Esophagus mucosa (tissue), 1 donor: ENCODE measurements around the gene SLC22A5. TPM values are rescaled to one million over a fixed set of nuclear protein-coding genes. Genes with fewer than 3 reads are reported as not detected.

Experiments used
- ATAC-seq: fragments of 200-7000 bp; cut with Tn5 transposase; one replicate; pipeline ENCODE4 v1.9.1; 2020
- total RNA-seq: library from RNA; stranded (reverse); gene quantifications from one replicate; pipeline ENCODE4 v1.2.4, GENCODE V29; 2023
- donor health status: DM: yes; HTN: yes; CAD: no.

Gene SLC22A5
- total RNA-seq: 2.7 TPM

DNA sequence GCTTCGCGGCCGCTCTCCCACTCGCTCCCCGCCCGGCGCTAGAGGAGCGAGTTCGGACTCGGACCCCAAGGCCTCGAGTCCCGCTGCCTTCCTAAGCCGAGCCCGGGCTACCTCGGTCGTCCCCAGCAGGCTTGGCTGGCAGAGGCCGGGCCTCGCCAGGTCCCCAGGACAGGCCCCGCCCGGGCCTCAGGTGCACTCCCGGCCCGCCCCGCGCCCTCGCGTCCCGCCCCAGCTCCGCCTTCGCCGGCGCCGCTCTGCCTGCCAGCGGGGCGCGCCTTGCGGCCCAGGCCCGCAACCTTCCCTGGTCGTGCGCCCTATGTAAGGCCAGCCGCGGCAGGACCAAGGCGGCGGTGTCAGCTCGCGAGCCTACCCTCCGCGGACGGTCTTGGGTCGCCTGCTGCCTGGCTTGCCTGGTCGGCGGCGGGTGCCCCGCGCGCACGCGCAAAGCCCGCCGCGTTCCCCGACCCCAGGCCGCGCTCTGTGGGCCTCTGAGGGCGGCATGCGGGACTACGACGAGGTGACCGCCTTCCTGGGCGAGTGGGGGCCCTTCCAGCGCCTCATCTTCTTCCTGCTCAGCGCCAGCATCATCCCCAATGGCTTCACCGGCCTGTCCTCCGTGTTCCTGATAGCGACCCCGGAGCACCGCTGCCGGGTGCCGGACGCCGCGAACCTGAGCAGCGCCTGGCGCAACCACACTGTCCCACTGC is at the start of gene SLC22A5:
TSS of gene SLC22A5 (plus strand) at position 237 of the 707 bp plus-strand sequence. CDS start at position 500, 263 bp downstream.
- ATAC-seq: peak; percentile 94

DNA sequence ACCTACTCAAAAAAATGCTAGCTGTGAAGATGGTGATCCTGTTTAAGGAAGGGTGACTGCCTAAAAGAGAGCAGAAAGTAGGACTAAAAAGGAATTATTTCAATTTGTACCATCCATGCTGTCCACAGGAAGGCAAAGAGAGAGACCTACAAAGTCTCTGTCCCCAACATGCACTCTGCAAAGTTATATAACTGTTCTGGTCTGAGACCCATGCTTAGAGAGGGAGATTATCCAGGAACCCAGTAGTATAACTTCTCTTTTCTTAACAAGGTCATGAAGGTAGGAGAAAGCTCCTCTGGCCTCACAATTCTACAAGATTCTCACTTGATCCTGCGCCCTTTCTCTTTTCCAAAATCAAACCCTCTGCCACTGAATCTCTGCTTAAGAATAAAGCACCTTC is 49.5 kb upstream of the SLC22A5 start:
- ATAC-seq: no peak

- ATAC-seq: no peak
Measured at GRCh38 chr5:132321109-132321721, 48.3 kb upstream of the SLC22A5 start.

DNA sequence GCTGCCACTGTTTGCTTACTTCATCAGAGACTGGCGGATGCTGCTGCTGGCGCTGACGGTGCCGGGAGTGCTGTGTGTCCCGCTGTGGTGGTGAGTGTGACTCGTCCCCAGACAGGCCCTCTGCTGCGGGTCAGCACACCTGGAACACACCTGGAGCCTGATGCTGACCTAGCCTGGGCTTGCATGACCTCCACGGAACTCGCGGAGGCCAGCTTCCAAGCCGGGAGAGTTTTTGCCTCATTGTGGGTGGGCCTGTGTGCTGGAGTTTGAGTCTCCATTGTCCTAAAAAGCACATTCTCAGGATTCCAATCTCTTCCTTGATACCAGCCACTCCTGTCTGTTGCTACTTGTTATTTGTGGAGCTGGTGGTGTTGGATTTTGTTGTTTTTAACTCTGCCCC is 47.2 kb upstream of the SLC22A5 start:
- no peak for ATAC-seq

- no peak for ATAC-seq
Measured at GRCh38 chr5:132323202-132323601, 46.3 kb upstream of the SLC22A5 start.

GRCh38 chr5:132325691-132326090 is 43.8 kb upstream of the SLC22A5 start:
- ATAC-seq: no peak

- ATAC-seq: no peak
Measured at GRCh38 chr5:132327252-132327955, 42.1 kb upstream of the SLC22A5 start.

DNA sequence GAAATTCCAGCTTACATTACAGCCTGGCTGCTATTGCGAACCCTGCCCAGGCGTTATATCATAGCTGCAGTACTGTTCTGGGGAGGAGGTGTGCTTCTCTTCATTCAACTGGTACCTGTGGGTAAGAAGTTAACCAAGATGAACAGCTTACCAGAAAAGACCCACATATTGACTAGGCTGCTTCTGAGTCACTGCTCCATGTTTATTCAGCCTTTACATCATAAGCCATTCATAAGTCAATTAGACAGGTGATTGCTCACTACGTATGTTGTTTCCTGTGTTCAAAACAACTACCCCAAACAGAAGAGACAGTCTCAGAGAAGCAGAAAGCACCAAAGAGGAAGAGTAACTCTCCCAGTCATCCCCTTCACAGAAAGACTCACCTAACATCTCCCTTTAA is 34.7 kb upstream of the SLC22A5 start:
- ATAC-seq: peak; percentile 62

GRCh38 chr5:132335402-132335801 is 34.1 kb upstream of the SLC22A5 start:
- ATAC-seq: no peak

DNA sequence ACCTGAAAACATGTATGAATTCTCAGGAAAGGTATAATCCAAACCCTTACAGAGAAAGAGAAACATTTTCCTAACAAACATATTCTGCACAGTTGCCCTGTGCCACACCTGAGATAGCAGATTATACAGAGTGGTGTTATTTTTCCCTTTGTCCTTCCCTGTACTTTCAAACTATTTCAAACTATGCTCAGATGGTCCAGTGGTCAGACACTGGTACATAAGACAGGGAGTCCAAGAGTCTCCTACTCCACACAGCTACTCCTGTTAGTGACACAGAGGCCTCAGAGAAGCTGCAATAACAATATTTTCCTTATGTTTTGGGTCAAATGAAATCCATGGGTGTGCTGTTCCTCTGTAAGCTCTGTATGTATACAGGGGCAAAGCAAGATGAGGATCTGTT is 30.0 kb upstream of the SLC22A5 start:
- no peak for ATAC-seq

DNA sequence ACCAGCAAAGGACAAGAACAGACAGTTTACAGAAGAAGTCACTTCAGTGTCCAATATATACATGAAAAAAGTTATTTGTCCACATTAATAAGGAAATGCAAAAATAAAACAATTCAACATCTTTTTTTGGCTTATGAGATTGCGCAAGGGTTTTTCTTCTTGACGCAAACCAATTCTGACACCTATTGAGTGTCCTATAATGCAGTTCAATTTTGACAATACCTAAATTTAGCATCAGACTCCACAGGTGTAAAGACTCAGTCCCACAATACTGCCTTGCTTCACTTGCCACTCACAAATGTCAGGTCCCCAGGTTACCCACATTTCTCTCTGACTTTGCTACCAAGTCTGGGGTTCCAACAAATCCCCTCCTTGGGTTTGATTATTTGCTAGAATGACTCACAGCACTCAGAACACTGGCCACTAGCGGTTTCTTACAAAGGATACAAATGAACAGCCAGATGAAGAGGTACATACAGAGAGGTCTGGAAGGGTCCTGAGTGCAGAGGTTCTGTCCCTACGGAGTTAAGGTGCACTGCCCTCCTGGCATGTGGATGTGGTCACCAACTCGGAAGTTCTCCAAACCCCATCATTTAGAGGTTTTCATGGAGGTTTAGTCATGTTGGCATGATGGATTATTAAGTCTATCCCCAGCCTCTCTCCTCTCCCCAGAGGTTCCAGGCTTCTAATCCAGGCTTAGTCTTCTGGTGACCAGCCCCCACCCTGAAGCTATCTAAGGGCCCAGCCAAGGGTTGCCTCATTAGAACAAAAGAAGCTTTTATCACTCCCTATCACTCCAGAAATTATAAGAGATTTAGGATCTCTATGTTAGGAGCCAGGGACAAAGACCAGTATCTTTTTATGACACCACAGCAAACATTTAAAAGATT is 27.0 kb upstream of the SLC22A5 start:
- ATAC-seq: no peak

GRCh38 chr5:132344775-132345514 is 24.6 kb upstream of the SLC22A5 start:
- ATAC-seq: peak; percentile 29

DNA sequence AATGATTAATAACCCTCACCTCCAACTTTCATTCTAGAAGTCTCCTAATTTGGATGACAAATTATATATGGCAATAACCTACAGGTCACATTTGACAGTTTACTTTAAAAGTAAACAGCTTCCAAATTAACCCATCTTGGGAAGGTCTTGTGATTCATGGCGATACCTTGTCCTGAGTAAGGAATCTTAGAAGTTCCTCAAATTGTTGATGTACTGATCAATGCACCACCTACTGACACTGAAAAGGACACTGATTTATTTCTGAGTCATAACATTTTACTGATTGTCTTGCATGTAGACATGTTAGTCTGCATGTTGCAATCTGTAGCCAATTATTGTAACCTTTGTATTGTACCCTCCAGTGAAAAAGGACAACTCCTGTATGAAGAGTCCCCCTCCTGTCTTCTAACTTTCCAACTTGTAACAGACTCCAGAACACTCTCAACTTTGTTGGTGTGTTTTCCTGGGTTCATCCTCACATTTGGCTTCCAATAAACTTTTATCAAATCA is 16.0 kb upstream of the SLC22A5 start:
- ATAC-seq: no peak

- ATAC-seq: no peak
Measured at GRCh38 chr5:132354381-132355139, 14.9 kb upstream of the SLC22A5 start.

- no peak for ATAC-seq
Measured at GRCh38 chr5:132355140-132355765, 14.3 kb upstream of the SLC22A5 start.

DNA sequence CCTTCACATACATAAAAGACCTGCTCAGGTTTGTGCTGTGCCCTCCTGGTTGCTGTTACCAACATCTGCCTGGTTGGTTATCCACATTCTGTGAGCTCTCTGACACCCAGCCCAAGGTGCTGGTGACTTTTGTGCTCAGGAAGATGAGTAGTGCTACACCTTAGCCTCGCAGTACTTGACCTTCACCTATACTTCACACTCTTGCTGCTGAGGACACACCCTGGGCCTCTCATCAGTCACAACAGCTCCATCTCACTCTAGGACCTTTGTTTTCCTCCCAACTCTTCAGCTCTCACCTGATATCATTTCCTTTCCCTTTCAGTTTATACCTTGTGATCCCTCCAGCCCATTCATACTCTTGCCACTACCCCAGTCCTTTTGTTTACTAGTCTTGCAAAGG is 10.7 kb upstream of the SLC22A5 start:
- ATAC-seq: no peak

DNA sequence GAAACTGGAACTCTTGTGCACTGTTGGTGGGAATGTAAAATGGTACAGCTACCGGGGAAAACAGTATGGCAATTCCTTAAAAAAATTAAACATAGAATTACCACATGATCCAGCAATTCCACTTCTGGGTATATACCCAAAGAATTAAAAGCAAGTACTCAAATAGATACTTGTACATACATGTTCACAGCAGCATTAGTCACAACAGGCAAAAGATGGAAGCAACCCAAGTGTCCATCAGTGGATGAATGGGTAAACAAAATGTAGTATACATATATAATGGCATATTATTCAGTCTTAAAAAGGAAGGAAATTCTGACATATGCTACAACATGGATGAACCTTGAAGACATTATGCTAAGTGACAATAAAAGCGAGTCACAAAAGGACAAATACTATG is 7.4 kb upstream of the SLC22A5 start:
- no peak for ATAC-seq

GRCh38 chr5:132363431-132364112 is 5.9 kb upstream of the SLC22A5 start:
- peak; percentile 94 for ATAC-seq

DNA sequence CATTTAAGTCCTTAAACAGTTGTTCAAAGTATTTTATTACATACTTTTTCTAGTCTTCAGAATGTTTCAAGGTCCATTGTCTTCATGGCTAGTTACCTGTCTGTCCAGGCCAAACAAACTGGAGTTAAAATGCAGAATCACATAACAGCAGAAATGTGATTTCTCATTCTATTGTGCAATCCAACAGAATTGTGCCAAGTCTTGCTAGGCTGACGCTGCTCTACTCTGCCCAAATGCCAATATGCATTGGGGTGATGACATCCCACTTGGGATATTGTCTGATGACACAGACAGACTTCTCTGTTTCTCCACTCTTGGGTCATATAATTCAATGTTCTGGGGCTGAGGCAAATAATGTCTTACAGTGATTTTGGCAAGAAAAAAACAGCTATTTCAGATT is 5.2 kb upstream of the SLC22A5 start:
- peak; percentile 83 for ATAC-seq

DNA sequence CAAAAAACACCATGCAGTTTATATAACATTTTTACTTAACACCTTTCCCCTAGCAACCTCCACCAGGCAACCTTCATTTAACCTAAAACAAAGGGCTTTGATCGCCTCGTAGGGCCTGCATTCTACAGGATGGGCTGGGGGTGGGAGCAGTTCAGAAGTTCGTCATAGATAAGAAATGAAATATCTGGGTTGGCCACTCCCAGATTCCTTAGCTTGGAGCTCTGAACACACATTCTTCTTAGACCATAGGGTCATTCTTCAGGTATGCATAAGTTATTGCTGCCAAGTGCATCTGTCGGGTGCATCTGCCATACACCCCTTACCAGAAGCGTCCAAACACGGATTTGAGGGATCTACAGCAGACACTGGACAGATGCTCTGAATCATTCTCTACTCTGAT is 4.3 kb upstream of the SLC22A5 start:
- ATAC-seq: no peak
